Calu3 (cell line): ENCODE measurements around the gene GSTT2B. TPM values are rescaled to one million over a fixed set of nuclear protein-coding genes. Genes with fewer than 3 reads are reported as not detected.
A peak's percentile ranks its signal among the peaks of the same experiment; 100 is the strongest.
"Not testable (repeated sequence)": the region's sequence is repeated elsewhere in the genome, so short reads cannot be mapped to it uniquely, and the experiment has no call there.

Experiments used
- BruUV-seq: library from RNA; stranded (reverse); fragments of 400-500 nt; replicated peaks from 2 replicates; lab custom pipeline; 2021; lab: Mats Ljungman, UMichigan
- CTCF ChIA-PET: fragments of 300-600 bp; sonication (Branson Sonifier 250); formaldehyde crosslinking; loops from one replicate; lab custom pipeline; 2022; ENCODE audit warnings: antibody characterized with exemption; lab: Charles Lee
- DNase-seq: peaks from one replicate; pipeline ENCODE4 v3.0.0; 2022
- H3K27ac Mint-ChIP-seq: one replicate; pipeline ENCODE4 v1.8.0; 2022; ENCODE audit warnings: mixed read lengths; ENCODE audit not compliant: unreplicated experiment
- H3K27me3 Mint-ChIP-seq: one replicate; pipeline ENCODE4 v1.8.0; 2022; ENCODE audit warnings: mixed read lengths; ENCODE audit not compliant: unreplicated experiment
- H3K36me3 Mint-ChIP-seq: one replicate; pipeline ENCODE4 v1.8.0; 2022; ENCODE audit warnings: mild to moderate bottlenecking, moderate library complexity, mixed read lengths; ENCODE audit not compliant: insufficient read depth, unreplicated experiment
- H3K4me1 Mint-ChIP-seq: one replicate; pipeline ENCODE4 v1.8.0; 2022; ENCODE audit warnings: mild to moderate bottlenecking, low read depth, mixed read lengths; ENCODE audit not compliant: unreplicated experiment
- H3K4me3 Mint-ChIP-seq: one replicate; pipeline ENCODE4 v1.8.0; 2022; ENCODE audit warnings: mild to moderate bottlenecking, low read depth, moderate library complexity, mixed read lengths; ENCODE audit not compliant: unreplicated experiment
- H3K9me3 Mint-ChIP-seq: one replicate; pipeline ENCODE4 v1.8.0; 2022; ENCODE audit warnings: low read depth, mixed read lengths; ENCODE audit not compliant: unreplicated experiment
- CTCF ChIP-seq: fragments of 200-600 bp; IDR thresholded peaks from one replicate; pipeline ENCODE4 v1.8.0; 2022; ENCODE audit warnings: antibody characterized with exemption; ENCODE audit not compliant: unreplicated experiment
- intact Hi-C: fragments of 100-400 bp; cut with micrococcal nuclease; formaldehyde crosslinking; loops from one replicate; pipeline ENCODE4 v1.10.0; 2022; ENCODE audit not compliant: unreplicated experiment
- total RNA-seq: library from RNA; stranded (reverse); gene quantifications from 2 replicates; pipeline ENCODE4 v1.2.3, GENCODE V29; 2022

The GSTT2B gene
- total RNA-seq, 1 experiment from 2014 or later, result 3.6 TPM

- intact Hi-C loops, result no loop called here
- no peaks in the 10 kb centered on the region for H3K9me3 Mint-ChIP-seq
- DNase-seq, result no peak
- no peaks in the 10 kb centered on the region for H3K4me1 Mint-ChIP-seq
- H3K27ac Mint-ChIP-seq, result no peak within 1 kb of the TSS
- CTCF ChIA-PET, result no interaction called here
- no peaks in the 10 kb centered on the region for H3K27me3 Mint-ChIP-seq
- H3K4me3 Mint-ChIP-seq, result no peak within 1 kb of the TSS
- no peaks in the 10 kb centered on the region for H3K36me3 Mint-ChIP-seq
- no peak for TF ChIP-seq CTCF
- no TSS peak for BruUV-seq
Measured at GRCh38 chr22:24005201-24005600, 44.2 kb upstream of the GSTT2B start, which contains the start of gene GSTT4. Gene GSTT4, minus strand, starts transcription at chr22:24005453. Its CDS starts 97 bp downstream, at chr22:24005356.

DNA sequence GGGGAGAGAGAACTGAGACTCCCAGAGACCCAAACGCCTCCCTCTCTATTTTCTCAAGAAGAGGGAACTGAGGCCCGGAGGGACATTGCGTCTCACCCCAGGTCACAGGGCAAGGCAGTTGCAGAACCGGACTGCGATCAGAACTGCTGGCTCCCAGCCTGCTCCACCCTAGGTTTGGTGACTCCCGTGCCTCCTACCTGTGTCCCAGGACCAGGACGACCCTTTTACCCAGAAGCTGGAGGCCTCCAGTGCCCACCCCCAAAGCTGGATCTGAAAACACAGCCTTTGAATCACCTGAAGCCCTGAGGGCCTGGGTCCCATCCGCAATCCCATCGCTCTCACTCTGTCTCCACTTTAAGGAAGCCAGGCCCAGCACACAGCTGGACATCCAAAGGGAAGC lies 42.9 kb upstream of the GSTT2B start:
- intact Hi-C loops, result no loop called here
- Mint-ChIP-seq H3K36me3 (no peaks in the 10 kb centered on the region), H3K27ac (no peak overlapping the region), H3K9me3 (no peaks in the 10 kb centered on the region), H3K27me3 (no peaks in the 10 kb centered on the region), H3K4me1 (peaks cover 6% of the 10 kb centered on the region), H3K4me3 (no peak overlapping the region)
- DNase-seq, result no peak
- CTCF ChIA-PET, result no interaction called here
- TF ChIP-seq CTCF, result no peak
- no TSS peak for BruUV-seq

- H3K36me3 Mint-ChIP-seq, result no peaks in the 10 kb centered on the region
- BruUV-seq, result no TSS peak
- no peak overlapping the region for H3K4me3 Mint-ChIP-seq
- H3K27ac Mint-ChIP-seq, result no peak overlapping the region
- CTCF ChIA-PET, result no interaction called here
- no peak for DNase-seq
- no peaks in the 10 kb centered on the region for H3K9me3 Mint-ChIP-seq
- H3K27me3 Mint-ChIP-seq, result no peaks in the 10 kb centered on the region
- peaks cover 6% of the 10 kb centered on the region for H3K4me1 Mint-ChIP-seq
- intact Hi-C loops, result no loop called here
- TF ChIP-seq CTCF, result no peak
Measured at GRCh38 chr22:24002851-24003250, 41.9 kb upstream of the GSTT2B start.

DNA sequence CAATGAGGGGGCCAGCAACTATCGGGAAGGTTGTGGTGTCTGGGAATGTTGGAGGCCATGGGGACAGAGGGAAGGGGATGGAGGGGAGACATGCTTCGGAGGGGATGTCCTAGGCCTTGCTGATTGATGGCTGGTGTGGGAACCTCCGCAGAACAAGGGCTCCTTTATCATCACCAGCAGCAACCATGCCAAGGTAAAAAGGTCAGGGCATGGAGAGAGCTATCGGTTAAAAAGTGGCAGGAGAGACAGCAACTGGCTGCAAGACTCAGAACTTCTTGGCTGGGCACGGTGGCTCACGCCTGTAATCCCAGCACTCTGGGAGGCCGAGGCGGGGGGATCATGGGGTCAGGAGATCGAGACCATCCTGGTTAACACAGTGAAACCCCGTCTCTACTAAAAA lies 41.3 kb upstream of the GSTT2B start:
- DNase-seq, result peak; percentile 21
- Mint-ChIP-seq H3K27ac (no peak overlapping the region), H3K27me3 (no peaks in the 10 kb centered on the region), H3K36me3 (no peaks in the 10 kb centered on the region), H3K9me3 (no peaks in the 10 kb centered on the region), H3K4me1 (peaks cover 6% of the 10 kb centered on the region), H3K4me3 (no peak overlapping the region)
- BruUV-seq, result no TSS peak
- intact Hi-C loops, result no loop called here
- no peak for TF ChIP-seq CTCF
- CTCF ChIA-PET, result no interaction called here

GRCh38 chr22:24001314-24001713 lies 40.3 kb upstream of the GSTT2B start:
- Mint-ChIP-seq H3K9me3 (no peaks in the 10 kb centered on the region), H3K36me3 (no peaks in the 10 kb centered on the region), H3K27ac (no peak overlapping the region), H3K27me3 (no peaks in the 10 kb centered on the region), H3K4me3 (no peak overlapping the region), H3K4me1 (peaks cover 6% of the 10 kb centered on the region)
- CTCF ChIA-PET, result no interaction called here
- intact Hi-C loops, result no loop called here
- no TSS peak for BruUV-seq
- DNase-seq, result no peak
- no peak for TF ChIP-seq CTCF

DNA sequence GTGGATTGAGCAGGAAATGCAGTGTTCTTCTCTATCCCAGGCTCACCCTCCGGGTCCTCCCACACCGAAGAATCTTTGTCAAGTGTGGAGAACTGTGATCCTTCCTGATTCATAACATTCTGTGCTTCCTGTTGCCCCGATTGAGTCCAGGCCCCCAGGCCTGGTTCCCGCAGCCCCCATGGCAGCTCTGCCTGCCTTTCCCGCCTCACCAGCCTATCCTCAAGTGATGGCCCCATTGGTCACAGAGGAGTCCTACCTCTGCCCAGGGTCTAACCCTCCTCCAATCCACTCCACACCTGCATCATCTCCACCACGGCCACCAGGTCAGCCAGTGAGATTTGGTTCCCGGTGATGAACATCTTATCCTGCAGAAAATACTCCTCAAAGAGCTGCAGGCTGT lies 38.8 kb upstream of the GSTT2B start:
- H3K27ac Mint-ChIP-seq, DNase-seq, H3K36me3 Mint-ChIP-seq, intact Hi-C loops, CTCF ChIA-PET, H3K9me3 Mint-ChIP-seq, H3K27me3 Mint-ChIP-seq, H3K4me3 Mint-ChIP-seq, BruUV-seq, H3K4me1 Mint-ChIP-seq: not testable (repeated sequence)
